Choroid plexus epithelial cell (primary cell): ENCODE measurements around the gene CFP.
A peak's percentile ranks its signal among the peaks of the same experiment; 100 is the strongest.

Experiments
- DNase-seq: peaks from one replicate; pipeline ENCODE4 v3.0.0-alpha.2; 2010; ENCODE audit warnings: low read depth
- H3K4me3 ChIP-seq: 2 replicates; pipeline ENCODE4 v1.5.1; 2011; ENCODE audit warnings: low read depth, mild to moderate bottlenecking, control low read depth, low read length, moderate library complexity
- CTCF ChIP-seq: conservative IDR thresholded peaks from 2 replicates; pipeline ENCODE4 v1.5.1; 2011; ENCODE audit warnings: low read depth, mild to moderate bottlenecking, control low read depth, inconsistent platforms, low read length, moderate library complexity

CFP gene

GRCh38 chrX:47637546-47638195 lies 7.9 kb upstream of the CFP start:
- H3K4me3 ChIP-seq = no peak overlapping the region
- no peak for DNase-seq
- TF ChIP-seq CTCF = no peak

- no peak for TF ChIP-seq CTCF
- DNase-seq = no peak
- H3K4me3 ChIP-seq = no peak overlapping the region
Measured at GRCh38 chrX:47634871-47635575, 5.3 kb upstream of the CFP start.

- no peak for DNase-seq
- TF ChIP-seq CTCF = no peak
- no peak overlapping the region for H3K4me3 ChIP-seq
Measured at GRCh38 chrX:47633689-47634590, 4.2 kb upstream of the CFP start.

GRCh38 chrX:47632666-47633065 lies 2.9 kb upstream of the CFP start:
- no peak for DNase-seq
- no peak for TF ChIP-seq CTCF
- no peak overlapping the region for H3K4me3 ChIP-seq

- no peak overlapping the region for H3K4me3 ChIP-seq
- DNase-seq = no peak
- TF ChIP-seq CTCF = no peak
Measured at GRCh38 chrX:47631676-47632075, 1.9 kb upstream of the CFP start.

- no peak overlapping the region for H3K4me3 ChIP-seq
- TF ChIP-seq CTCF = peak; percentile 36
Measured at GRCh38 chrX:47628982-47629381, 748 bp downstream of the CFP start.

More at GRCh38 chrX:47628982-47629381, 748 bp downstream of the CFP start:
- DNase-seq = no peak
